Keratinocyte (primary cell): Measurements from ENCODE around the gene D2HGDH. TPM values are rescaled to one million over a fixed set of nuclear protein-coding genes. Genes with fewer than 3 reads are reported as not detected.

ENCODE experiments used
- DNase-seq: peaks from one replicate; pipeline ENCODE4 v3.0.0-alpha.2; 2011; ENCODE audit warnings: low read depth, missing footprints, low spot score
- FAIRE-seq: peaks from 2 replicates; lab custom pipeline; 2011; peaks lifted over from hg19 to GRCh38; lab: Jason Lieb, UNC
- H2AFZ ChIP-seq: 2 replicates; pipeline ENCODE4 v1.6.0; 2012; ENCODE audit warnings: low read length, control low read depth, inconsistent platforms; ENCODE audit not compliant: control insufficient read depth
- H3K27ac ChIP-seq: 2 replicates; pipeline ENCODE4 v1.5.1; 2011; ENCODE audit warnings: low read length; ENCODE audit not compliant: control insufficient read depth, insufficient read depth
- H3K27me3 ChIP-seq: 3 replicates; pipeline ENCODE4 v1.6.0; 2011; ENCODE audit warnings: low read length; ENCODE audit not compliant: control insufficient read depth, insufficient read depth; ENCODE audit errors: extremely low read depth
- H3K36me3 ChIP-seq, 2 experiments: 2 replicates in 1 of 2; 3 replicates in 1 of 2; pipeline ENCODE4 v1.5.1; 2011; ENCODE audit warnings: low read length in 2 of 2, mild to moderate bottlenecking in 1 of 2; ENCODE audit not compliant: control insufficient read depth in 2 of 2, insufficient read depth in 2 of 2; ENCODE audit errors: extremely low read depth in 1 of 2
- H3K4me1 ChIP-seq: 3 replicates; pipeline ENCODE4 v1.5.1; 2011; ENCODE audit warnings: low read length; ENCODE audit not compliant: control insufficient read depth, insufficient read depth; ENCODE audit errors: extremely low read depth
- H3K4me2 ChIP-seq: 3 replicates; pipeline ENCODE4 v1.6.0; 2011; ENCODE audit warnings: low read depth, low read length; ENCODE audit not compliant: control insufficient read depth, insufficient read depth; ENCODE audit errors: extremely low read depth
- H3K4me3 ChIP-seq, 3 experiments: fragments of 200-600 bp in 1 of 3; sonication (generic) in 1 of 3; 2 replicates in 2 of 3; 3 replicates in 1 of 3; pipeline ENCODE4 v1.5.1; 2011 to 2016; ENCODE audit warnings: low read length in 3 of 3, mild to moderate bottlenecking in 3 of 3, control low read depth in 2 of 3, inconsistent platforms in 1 of 3, low read depth in 1 of 3, mixed read lengths in 1 of 3, mixed run types in 1 of 3, moderate library complexity in 1 of 3; ENCODE audit not compliant: control insufficient read depth in 2 of 3, insufficient read depth in 2 of 3; ENCODE audit errors: extremely low read depth in 1 of 3
- H3K79me2 ChIP-seq: 2 replicates; pipeline ENCODE4 v1.6.0; 2012; ENCODE audit warnings: low read length; ENCODE audit not compliant: control insufficient read depth, insufficient read depth
- H3K9ac ChIP-seq: 3 replicates; pipeline ENCODE4 v1.6.0; 2011; ENCODE audit warnings: low read length; ENCODE audit not compliant: control insufficient read depth, insufficient read depth; ENCODE audit errors: extremely low read depth
- H3K9me1 ChIP-seq: 3 replicates; pipeline ENCODE4 v1.6.0; 2011; ENCODE audit warnings: low read length; ENCODE audit not compliant: control insufficient read depth, insufficient read depth; ENCODE audit errors: extremely low read depth
- H3K9me3 ChIP-seq: 2 replicates; pipeline ENCODE4 v1.5.1; 2012; ENCODE audit warnings: low read depth, low read length; ENCODE audit not compliant: control insufficient read depth
- H4K20me1 ChIP-seq: 3 replicates; pipeline ENCODE4 v1.6.0; 2011; ENCODE audit warnings: low read length; ENCODE audit not compliant: control insufficient read depth, insufficient read depth; ENCODE audit errors: extremely low read depth
- EZH2 ChIP-seq: IDR thresholded peaks from one replicate; pipeline ENCODE4 v1.6.1; 2012; ENCODE audit warnings: inconsistent platforms, mild to moderate bottlenecking, low read length, moderate library complexity
- dilution Hi-C: fragments of 300-500 bp; cut with MboI; formaldehyde crosslinking; loops from one replicate; pipeline ENCODE4 v1.7.0; 2020; ENCODE audit warnings: low sequenced_read_pairs; ENCODE audit not compliant: extremely low pct_ligation_motif_present
- polyA plus RNA-seq, 5 experiments: library from polyadenylated mRNA; depleted of rRNA in 3 of 5; stranded (reverse) in 3 of 5; stranded (forward) in 1 of 5; unstranded in 1 of 5; fragments of >200 nt; gene quantifications; 1 replicate in 1 of 5; 2 replicates in 3 of 5; 3 replicates in 1 of 5; pipeline versions ENCODE4 v1.2.1 to v1.2.3, GENCODE V29; 2011 to 2012; ENCODE audit warnings: missing spikeins in 2 of 5, low read depth in 1 of 5, low replicate concordance in 1 of 5
- TF ChIP-seq, protein P1 (sequence below), 3 experiments: IDR thresholded peaks in 1 of 3; conservative IDR thresholded peaks in 1 of 3; optimal IDR thresholded peaks in 1 of 3; 2 replicates in 2 of 3; 3 replicates in 1 of 3; pipeline versions ENCODE3 to v1.5.1; 2011; ENCODE audit warnings: low read length in 3 of 3, mild to moderate bottlenecking in 3 of 3, moderate library complexity in 2 of 3, control low read depth in 1 of 3, inconsistent platforms in 1 of 3; ENCODE audit not compliant: insufficient read depth in 2 of 3; ENCODE audit errors: extremely low read depth in 1 of 3

Gene D2HGDH
- polyA plus RNA-seq, 1 donor (not counting 4 experiments of a cell fraction or from before 2014, with no cell fraction given), result 5.4 TPM

DNA sequence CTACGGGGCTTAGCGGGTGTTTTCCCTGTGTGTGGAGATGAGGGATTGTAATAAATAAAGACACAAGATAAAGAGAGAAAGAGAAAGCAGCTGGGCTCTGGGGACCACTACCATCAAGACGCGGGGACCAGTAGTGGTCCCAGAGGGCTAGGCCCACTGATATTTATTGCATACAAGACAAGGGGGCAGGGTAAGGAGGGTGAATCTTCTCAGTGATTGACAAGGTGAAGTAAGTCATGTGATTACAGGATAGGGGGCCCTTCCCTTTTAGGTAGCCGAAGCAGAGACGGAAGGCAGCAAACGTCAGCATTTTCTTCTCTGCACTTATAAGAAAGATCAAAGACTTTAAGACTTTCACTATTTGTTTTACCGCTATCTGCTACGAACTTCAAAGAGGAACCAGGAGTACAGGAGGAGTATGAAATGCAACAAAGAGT lies 37.7 kb downstream of the D2HGDH start:
- dilution Hi-C loops, result no loop called here

GRCh38 chr2:241773511-241774418 lies 39.3 kb downstream of the D2HGDH start:
- Histone ChIP-seq H3K27me3 (peaks cover 52% of the 10 kb centered on the region), H3K4me3 (no peak overlapping the region), H4K20me1 (no peaks in the 10 kb centered on the region), H3K4me2 (no peak overlapping the region), H3K79me2 (no peaks in the 10 kb centered on the region), H3K9ac (no peak overlapping the region), H3K9me1 (no peaks in the 10 kb centered on the region), H3K4me1 (peaks cover 13% of the 10 kb centered on the region), H3K9me3 (no peaks in the 10 kb centered on the region), H2AFZ (no peak overlapping the region), H3K36me3 (no peaks in the 10 kb centered on the region), H3K27ac (no peak overlapping the region)
- TF ChIP-seq EZH2, result no peak
- dilution Hi-C loops, result no loop called here
- DNase-seq (no peak), FAIRE-seq (no peak)

More for the DNA sequence above, 37.7 kb downstream of the D2HGDH start:
- no peaks in the 10 kb centered on the region for H3K9me1 ChIP-seq
- H3K36me3 ChIP-seq, result no peaks in the 10 kb centered on the region
- no peak for TF ChIP-seq EZH2
- TF ChIP-seq, protein P1, sequence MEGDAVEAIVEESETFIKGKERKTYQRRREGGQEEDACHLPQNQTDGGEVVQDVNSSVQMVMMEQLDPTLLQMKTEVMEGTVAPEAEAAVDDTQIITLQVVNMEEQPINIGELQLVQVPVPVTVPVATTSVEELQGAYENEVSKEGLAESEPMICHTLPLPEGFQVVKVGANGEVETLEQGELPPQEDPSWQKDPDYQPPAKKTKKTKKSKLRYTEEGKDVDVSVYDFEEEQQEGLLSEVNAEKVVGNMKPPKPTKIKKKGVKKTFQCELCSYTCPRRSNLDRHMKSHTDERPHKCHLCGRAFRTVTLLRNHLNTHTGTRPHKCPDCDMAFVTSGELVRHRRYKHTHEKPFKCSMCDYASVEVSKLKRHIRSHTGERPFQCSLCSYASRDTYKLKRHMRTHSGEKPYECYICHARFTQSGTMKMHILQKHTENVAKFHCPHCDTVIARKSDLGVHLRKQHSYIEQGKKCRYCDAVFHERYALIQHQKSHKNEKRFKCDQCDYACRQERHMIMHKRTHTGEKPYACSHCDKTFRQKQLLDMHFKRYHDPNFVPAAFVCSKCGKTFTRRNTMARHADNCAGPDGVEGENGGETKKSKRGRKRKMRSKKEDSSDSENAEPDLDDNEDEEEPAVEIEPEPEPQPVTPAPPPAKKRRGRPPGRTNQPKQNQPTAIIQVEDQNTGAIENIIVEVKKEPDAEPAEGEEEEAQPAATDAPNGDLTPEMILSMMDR (optimal IDR thresholded peaks at IDR 0.05 in 1 of 3, IDR thresholded peaks at IDR 0.05 in 1 of 3, conservative IDR thresholded peaks at IDR 0.05 in 1 of 3; ENCODE audit: extremely low read depth in 1 of 3, insufficient read depth in 2 of 3, low read length in 3 of 3), result no peak
- no peak overlapping the region for H3K4me3 ChIP-seq
- H3K27me3 ChIP-seq, result peaks cover 48% of the 10 kb centered on the region
- FAIRE-seq (no peak), DNase-seq (no peak)
- no peak overlapping the region for H2AFZ ChIP-seq
- no peaks in the 10 kb centered on the region for H3K9me3 ChIP-seq
- H3K27ac ChIP-seq, result no peak overlapping the region
- H3K9ac ChIP-seq, result no peak overlapping the region
- H3K79me2 ChIP-seq, result no peaks in the 10 kb centered on the region
- peaks cover 8% of the 10 kb centered on the region for H3K4me1 ChIP-seq
- H4K20me1 ChIP-seq, result no peaks in the 10 kb centered on the region
- H3K4me2 ChIP-seq, result no peak overlapping the region
